Ovary (tissue), 3 donors: Measurements from ENCODE around the gene THRAP3.

Source experiments
- EP300 ChIP-seq: sonication (generic); formaldehyde crosslinking; IDR thresholded peaks from one replicate; pipeline ENCODE4 v1.6.1; 2017; ENCODE audit warnings: antibody characterized with exemption
- POLR2A ChIP-seq: fragments of 450-650 bp; IDR thresholded peaks from one replicate; pipeline ENCODE4 v1.6.1; 2017; ENCODE audit warnings: antibody characterized with exemption, mild to moderate bottlenecking, moderate library complexity
- TF ChIP-seq, protein P1 (sequence below), 3 donors: fragments of 450-650 bp in 2 of 3; fragments of 200-600 bp in 1 of 3; IDR thresholded peaks; one replicate each; pipeline versions ENCODE4 v1.5.1 to v1.8.0; 2016 to 2022; ENCODE audit warnings: antibody characterized with exemption in 3 of 3, mild to moderate bottlenecking in 1 of 3
- donor health status: DM: no; HTN: no; CAD: no.

DNA sequence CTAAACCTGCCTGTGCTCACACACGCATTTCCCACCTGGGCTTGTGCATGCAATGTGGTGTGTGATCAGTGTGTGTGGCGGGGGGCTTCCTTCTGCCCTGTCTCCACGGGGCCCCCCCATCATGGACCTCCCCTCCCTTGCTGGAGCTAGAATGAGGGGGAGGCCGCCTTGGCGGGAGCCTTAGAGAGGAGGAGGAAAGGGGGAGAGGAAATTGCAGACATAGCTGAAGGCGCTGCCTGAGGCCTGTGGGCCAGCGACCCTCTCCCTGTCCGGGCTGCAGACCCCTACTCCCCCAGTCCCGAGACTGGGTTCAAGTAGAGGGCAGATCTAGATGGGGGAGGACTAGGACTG is 100.1 kb downstream of the THRAP3 start:
- TF ChIP-seq POLR2A (no peak), EP300 (no peak)
- TF ChIP-seq, protein P1, sequence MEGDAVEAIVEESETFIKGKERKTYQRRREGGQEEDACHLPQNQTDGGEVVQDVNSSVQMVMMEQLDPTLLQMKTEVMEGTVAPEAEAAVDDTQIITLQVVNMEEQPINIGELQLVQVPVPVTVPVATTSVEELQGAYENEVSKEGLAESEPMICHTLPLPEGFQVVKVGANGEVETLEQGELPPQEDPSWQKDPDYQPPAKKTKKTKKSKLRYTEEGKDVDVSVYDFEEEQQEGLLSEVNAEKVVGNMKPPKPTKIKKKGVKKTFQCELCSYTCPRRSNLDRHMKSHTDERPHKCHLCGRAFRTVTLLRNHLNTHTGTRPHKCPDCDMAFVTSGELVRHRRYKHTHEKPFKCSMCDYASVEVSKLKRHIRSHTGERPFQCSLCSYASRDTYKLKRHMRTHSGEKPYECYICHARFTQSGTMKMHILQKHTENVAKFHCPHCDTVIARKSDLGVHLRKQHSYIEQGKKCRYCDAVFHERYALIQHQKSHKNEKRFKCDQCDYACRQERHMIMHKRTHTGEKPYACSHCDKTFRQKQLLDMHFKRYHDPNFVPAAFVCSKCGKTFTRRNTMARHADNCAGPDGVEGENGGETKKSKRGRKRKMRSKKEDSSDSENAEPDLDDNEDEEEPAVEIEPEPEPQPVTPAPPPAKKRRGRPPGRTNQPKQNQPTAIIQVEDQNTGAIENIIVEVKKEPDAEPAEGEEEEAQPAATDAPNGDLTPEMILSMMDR (IDR thresholded peaks at IDR 0.05): no peak
